ENCODE results near the gene CLEC2D.

Gene CLEC2D, protein sequence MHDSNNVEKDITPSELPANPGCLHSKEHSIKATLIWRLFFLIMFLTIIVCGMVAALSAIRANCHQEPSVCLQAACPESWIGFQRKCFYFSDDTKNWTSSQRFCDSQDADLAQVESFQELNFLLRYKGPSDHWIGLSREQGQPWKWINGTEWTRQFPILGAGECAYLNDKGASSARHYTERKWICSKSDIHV

DNA sequence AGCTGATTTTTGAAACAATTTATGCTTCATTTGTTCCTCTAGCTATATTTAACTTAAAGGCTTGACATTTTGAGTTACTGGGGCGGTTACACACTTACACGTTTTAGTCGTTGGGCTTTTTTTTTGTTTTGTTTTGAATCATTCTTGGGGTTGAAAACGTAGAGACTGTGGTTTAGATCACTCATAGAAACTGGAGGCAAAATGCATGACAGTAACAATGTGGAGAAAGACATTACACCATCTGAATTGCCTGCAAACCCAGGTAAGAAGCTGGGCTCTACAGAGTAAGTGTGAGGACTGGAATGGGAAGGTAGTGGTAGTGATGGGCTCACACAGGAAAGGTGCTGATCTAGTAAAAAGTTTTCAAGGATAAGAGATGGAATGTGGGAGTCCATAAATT is at the start of gene CLEC2D:
Gene CLEC2D (plus strand): TSS at position 180 of the 400 bp plus-strand sequence. CDS start 22 bp downstream, at position 202.
- H3K27me3 ChIP-seq (ENCODE audit: control insufficient read depth, insufficient read depth, low read length): no peaks in the 10 kb centered on the region
- no peak within 1 kb of the TSS for H3K4me3 ChIP-seq (ENCODE audit: low read length)
- H3K36me3 ChIP-seq (ENCODE audit: control insufficient read depth, insufficient read depth, low read length): no peaks in the 10 kb centered on the region
- no peak within 1 kb of the TSS for H3K9ac ChIP-seq (ENCODE audit: low read length)
- no peaks in the 10 kb centered on the region for H3K4me1 ChIP-seq (ENCODE audit: control insufficient read depth, insufficient read depth, low read length)
- no peaks in the 10 kb centered on the region for H3K9me3 ChIP-seq (ENCODE audit: control insufficient read depth, low read length)

DNA sequence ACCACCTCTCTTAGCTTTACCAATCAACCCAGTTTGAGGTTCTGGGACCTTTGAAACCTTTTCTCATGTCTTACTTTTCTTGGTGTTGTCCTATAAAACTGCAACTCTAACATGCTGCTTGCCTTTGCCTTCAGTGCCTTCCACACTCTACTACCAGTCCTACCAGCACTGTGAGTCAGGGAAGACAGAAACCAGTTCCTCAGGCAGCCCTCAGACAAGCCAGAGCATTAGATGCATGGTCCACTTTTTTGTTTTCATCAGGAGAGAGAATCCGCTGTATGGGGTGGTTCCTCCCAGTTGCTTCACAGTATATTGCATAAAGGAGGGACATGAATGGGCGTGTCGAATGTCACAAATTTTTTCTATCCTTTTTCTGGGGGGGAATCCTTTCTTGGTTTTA is 44.5 kb upstream of the CLEC2D start:
- Histone ChIP-seq H3K36me3 (ENCODE audit: control insufficient read depth, insufficient read depth, low read length) (no peaks in the 10 kb centered on the region), H3K4me1 (ENCODE audit: control insufficient read depth, insufficient read depth, low read length) (no peaks in the 10 kb centered on the region), H3K9me3 (ENCODE audit: control insufficient read depth, low read length) (no peaks in the 10 kb centered on the region), H3K27me3 (ENCODE audit: control insufficient read depth, insufficient read depth, low read length) (no peaks in the 10 kb centered on the region), H3K9ac (ENCODE audit: low read length) (no peak overlapping the region), H3K4me3 (ENCODE audit: low read length) (no peak overlapping the region)

DNA sequence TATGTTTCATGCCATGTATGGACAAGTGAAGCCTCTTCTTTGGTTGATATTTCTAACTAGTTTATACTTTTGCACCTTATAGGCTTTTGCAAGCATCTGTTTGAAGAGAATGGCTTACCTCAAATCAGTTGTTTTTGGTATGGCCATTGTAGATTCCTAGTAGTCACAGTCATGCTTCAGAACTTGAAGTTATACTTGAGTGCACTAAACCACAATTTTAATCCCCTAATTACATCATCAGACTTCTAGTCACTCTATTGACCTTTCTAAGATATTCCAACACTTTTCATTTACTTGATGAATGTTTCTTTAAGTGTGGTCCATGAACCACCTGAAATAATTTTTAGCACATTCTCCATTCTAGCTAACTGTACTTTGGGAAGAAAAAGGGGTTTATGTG is 43.2 kb upstream of the CLEC2D start:
- no peak overlapping the region for H3K9ac ChIP-seq (ENCODE audit: low read length)
- H3K9me3 ChIP-seq (ENCODE audit: control insufficient read depth, low read length): no peaks in the 10 kb centered on the region
- H3K4me3 ChIP-seq (ENCODE audit: low read length): no peak overlapping the region
- H3K36me3 ChIP-seq (ENCODE audit: control insufficient read depth, insufficient read depth, low read length): no peaks in the 10 kb centered on the region
- H3K27me3 ChIP-seq (ENCODE audit: control insufficient read depth, insufficient read depth, low read length): no peaks in the 10 kb centered on the region
- no peaks in the 10 kb centered on the region for H3K4me1 ChIP-seq (ENCODE audit: control insufficient read depth, insufficient read depth, low read length)

DNA sequence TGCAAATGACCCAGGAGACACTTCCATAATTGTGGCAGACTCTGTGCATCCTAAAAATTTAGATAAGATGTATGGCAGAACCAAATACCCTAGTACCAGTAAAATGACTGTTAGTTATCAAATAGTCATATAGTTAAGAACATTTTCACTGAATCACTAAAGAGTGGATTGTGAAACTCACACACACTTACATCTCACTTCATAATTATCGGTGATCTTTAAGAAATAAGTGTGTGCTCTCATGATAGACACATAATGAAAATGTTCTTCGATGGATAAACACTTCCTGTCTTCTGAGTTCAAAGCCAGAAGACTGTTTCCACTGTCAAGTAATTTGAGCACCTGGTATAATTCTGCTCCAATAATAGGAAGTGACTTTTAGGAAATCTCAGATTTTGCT is 42.7 kb upstream of the CLEC2D start:
- H3K36me3 ChIP-seq (ENCODE audit: control insufficient read depth, insufficient read depth, low read length): no peaks in the 10 kb centered on the region
- H3K4me1 ChIP-seq (ENCODE audit: control insufficient read depth, insufficient read depth, low read length): no peaks in the 10 kb centered on the region
- no peaks in the 10 kb centered on the region for H3K9me3 ChIP-seq (ENCODE audit: control insufficient read depth, low read length)
- H3K4me3 ChIP-seq (ENCODE audit: low read length): no peak overlapping the region
- H3K9ac ChIP-seq (ENCODE audit: low read length): no peak overlapping the region
- no peaks in the 10 kb centered on the region for H3K27me3 ChIP-seq (ENCODE audit: control insufficient read depth, insufficient read depth, low read length)

DNA sequence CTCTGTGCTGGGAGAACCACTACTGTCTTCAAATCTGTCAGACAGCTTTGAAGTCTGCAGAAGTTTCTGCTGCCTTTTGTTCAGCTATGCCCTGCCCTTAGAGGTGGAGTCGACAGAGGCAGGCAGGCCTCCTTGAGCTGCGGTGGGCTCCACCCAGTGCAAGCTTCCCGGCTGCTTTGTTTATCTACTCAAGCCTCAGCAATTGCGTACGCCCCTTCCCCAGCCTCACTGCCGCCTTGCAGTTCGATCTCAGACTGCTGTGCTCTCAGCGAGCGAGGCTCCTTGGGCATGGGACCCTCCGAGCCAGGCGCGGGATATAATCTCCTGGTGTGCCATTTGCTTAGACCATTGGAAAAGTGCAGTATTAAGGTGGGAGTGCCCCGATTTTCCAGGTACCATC is 36.7 kb upstream of the CLEC2D start:
- H3K27me3 ChIP-seq (ENCODE audit: control insufficient read depth, insufficient read depth, low read length): no peaks in the 10 kb centered on the region
- no peaks in the 10 kb centered on the region for H3K9me3 ChIP-seq (ENCODE audit: control insufficient read depth, low read length)
- H3K4me3 ChIP-seq (ENCODE audit: low read length): no peak overlapping the region
- no peaks in the 10 kb centered on the region for H3K36me3 ChIP-seq (ENCODE audit: control insufficient read depth, insufficient read depth, low read length)
- no peaks in the 10 kb centered on the region for H3K4me1 ChIP-seq (ENCODE audit: control insufficient read depth, insufficient read depth, low read length)
- no peak overlapping the region for H3K9ac ChIP-seq (ENCODE audit: low read length)

DNA sequence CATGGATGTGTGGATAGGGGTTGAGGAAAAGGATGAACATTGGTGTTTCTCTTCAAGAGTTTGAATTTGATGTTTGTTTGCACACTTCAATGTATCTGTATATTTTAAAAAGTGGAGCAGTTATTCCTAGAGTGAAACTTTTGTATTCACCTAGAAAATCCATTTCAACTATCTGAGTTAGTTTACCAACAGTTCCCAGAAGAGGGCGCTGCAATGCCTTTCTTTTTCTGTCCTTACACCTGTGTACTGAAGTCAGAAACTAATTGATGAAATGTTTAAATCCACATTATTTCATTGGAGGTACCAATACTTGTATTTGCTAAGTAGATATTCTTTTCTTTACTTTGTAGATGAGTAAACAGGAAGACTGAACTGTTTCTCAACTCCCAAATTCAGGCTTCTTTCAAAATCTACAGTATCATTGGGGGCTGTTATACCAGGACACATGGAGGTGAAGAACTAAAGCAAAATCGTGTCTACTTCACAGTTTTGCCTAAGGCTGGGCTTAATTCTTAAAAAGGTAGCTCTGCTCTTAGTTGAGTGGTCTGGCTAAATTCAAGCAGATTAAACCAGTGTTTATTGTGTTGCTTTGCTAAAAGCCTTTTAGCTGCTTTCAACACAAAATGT is 35.2 kb upstream of the CLEC2D start:
- H3K9ac ChIP-seq (ENCODE audit: low read length): no peak overlapping the region
- no peaks in the 10 kb centered on the region for H3K4me1 ChIP-seq (ENCODE audit: control insufficient read depth, insufficient read depth, low read length)
- no peaks in the 10 kb centered on the region for H3K36me3 ChIP-seq (ENCODE audit: control insufficient read depth, insufficient read depth, low read length)
- no peaks in the 10 kb centered on the region for H3K27me3 ChIP-seq (ENCODE audit: control insufficient read depth, insufficient read depth, low read length)
- H3K4me3 ChIP-seq (ENCODE audit: low read length): no peak overlapping the region
- H3K9me3 ChIP-seq (ENCODE audit: control insufficient read depth, low read length): no peaks in the 10 kb centered on the region

DNA sequence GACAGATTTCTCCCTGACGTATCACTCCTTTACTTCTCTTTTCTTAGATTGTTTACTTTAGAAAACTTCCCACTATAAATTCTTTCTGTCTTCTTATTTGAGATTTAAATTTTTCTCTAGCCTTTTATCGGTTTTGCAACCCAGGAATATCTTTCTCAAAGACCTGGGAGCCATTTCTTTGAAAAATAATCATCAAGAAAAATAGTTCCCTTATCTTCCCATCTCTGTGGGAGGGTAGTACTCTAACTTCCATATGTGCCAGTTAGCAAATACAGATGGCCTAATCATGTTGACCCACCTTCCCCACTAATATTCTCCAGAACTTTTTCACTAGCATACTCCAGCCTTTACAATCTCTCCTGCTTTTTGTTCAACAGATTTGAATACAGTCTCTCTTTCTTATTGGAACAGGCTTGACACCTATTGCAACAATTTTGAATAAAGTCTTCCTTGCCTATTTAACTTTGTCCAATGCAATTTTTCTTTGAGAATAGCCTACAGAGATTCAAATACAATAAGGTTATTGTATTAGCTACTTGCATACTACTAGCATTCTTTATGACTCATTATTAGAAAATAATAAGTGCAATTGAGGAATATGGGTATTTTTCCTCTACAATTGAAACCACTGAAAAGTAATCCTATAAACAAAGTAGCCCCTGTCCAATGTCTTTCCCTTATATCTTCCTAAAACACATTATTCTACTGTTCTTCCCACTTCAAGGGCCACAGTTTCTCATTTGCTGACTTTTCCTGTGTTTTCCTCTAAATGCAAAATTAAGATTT is 34.4 kb upstream of the CLEC2D start:
- Histone ChIP-seq H3K9ac (ENCODE audit: low read length) (no peak overlapping the region), H3K9me3 (ENCODE audit: control insufficient read depth, low read length) (no peaks in the 10 kb centered on the region), H3K4me3 (ENCODE audit: low read length) (no peak overlapping the region), H3K36me3 (ENCODE audit: control insufficient read depth, insufficient read depth, low read length) (no peaks in the 10 kb centered on the region), H3K4me1 (ENCODE audit: control insufficient read depth, insufficient read depth, low read length) (no peaks in the 10 kb centered on the region), H3K27me3 (ENCODE audit: control insufficient read depth, insufficient read depth, low read length) (no peaks in the 10 kb centered on the region)

DNA sequence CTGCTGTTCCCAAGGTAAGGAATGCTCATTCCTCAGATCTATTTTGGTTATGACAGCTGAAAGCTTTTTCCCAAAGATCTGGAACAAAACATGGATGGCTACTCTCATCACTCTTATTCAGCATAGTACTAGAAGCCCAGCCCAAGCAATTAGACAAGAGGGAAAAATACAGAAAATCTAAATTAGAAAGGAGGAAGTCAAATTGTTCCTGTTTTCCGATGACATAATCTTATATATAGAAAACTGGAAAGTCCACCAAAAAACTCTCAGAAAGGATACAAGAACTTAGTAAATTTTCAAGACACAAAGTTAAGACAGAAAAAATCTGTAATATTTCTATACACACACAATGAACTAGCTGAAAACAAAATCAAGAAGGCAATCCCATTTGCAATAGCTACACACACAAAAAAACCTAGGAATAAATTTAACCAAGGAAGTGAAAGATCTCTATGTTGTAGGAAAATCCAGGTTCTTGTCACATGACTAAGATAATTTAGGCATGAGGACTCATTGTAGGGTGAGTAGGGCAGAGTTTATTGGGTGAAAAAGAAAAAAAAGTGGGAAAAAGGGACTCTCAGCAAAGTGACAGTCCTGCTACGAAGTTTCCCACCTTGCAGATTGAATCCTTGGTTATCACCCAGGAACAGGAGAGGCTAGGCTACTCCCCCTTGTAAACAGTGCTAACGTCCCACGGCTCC is 33.2 kb upstream of the CLEC2D start:
- Histone ChIP-seq H3K9me3 (ENCODE audit: control insufficient read depth, low read length) (no peaks in the 10 kb centered on the region), H3K36me3 (ENCODE audit: control insufficient read depth, insufficient read depth, low read length) (no peaks in the 10 kb centered on the region), H3K4me1 (ENCODE audit: control insufficient read depth, insufficient read depth, low read length) (no peaks in the 10 kb centered on the region), H3K4me3 (ENCODE audit: low read length) (no peak overlapping the region), H3K27me3 (ENCODE audit: control insufficient read depth, insufficient read depth, low read length) (no peaks in the 10 kb centered on the region), H3K9ac (ENCODE audit: low read length) (no peak overlapping the region)

DNA sequence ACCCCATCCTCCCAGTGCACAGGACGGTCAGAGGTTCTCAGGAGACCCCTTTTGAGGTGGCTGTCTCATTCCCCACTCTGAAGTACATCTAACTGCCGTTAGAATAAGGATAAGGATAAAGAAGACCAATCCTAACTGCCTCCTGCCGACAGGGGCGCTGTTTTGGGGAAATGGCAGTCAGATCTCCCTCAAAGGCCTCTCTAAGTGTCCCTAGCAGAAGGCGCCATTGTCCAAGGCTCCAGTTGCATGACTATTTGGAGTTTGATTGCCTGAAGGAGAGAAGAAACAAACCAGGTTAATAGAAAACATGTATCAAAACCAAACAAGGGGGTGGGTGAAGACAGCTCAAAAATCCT is 32.7 kb upstream of the CLEC2D start:
- Histone ChIP-seq H3K9ac (ENCODE audit: low read length) (no peak overlapping the region), H3K27me3 (ENCODE audit: control insufficient read depth, insufficient read depth, low read length) (no peaks in the 10 kb centered on the region), H3K36me3 (ENCODE audit: control insufficient read depth, insufficient read depth, low read length) (no peaks in the 10 kb centered on the region), H3K4me3 (ENCODE audit: low read length) (no peak overlapping the region), H3K4me1 (ENCODE audit: control insufficient read depth, insufficient read depth, low read length) (no peaks in the 10 kb centered on the region), H3K9me3 (ENCODE audit: control insufficient read depth, low read length) (no peaks in the 10 kb centered on the region)

DNA sequence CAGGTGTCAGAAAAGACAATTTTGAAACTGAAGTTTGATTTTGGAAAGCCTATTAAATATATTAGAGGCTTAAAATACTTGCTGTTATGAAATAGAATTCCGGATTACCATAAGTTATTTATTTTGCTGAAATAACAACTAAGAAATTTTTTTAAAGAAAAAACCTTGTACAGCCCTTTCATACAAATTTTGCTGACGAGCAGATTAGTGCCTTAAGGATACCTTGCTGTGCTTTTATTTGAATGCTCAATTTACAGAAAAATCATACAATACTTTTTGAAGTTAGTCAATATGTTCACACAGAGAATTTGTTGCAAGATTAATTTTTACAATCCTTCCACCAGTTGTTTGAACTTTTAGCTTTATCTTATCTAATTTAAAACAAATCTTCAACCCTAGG is 29.5 kb upstream of the CLEC2D start:
- H3K4me3 ChIP-seq (ENCODE audit: low read length): no peak overlapping the region
- H3K9ac ChIP-seq (ENCODE audit: low read length): no peak overlapping the region
- no peaks in the 10 kb centered on the region for H3K9me3 ChIP-seq (ENCODE audit: control insufficient read depth, low read length)
- no peaks in the 10 kb centered on the region for H3K36me3 ChIP-seq (ENCODE audit: control insufficient read depth, insufficient read depth, low read length)
- no peaks in the 10 kb centered on the region for H3K27me3 ChIP-seq (ENCODE audit: control insufficient read depth, insufficient read depth, low read length)
- no peaks in the 10 kb centered on the region for H3K4me1 ChIP-seq (ENCODE audit: control insufficient read depth, insufficient read depth, low read length)

DNA sequence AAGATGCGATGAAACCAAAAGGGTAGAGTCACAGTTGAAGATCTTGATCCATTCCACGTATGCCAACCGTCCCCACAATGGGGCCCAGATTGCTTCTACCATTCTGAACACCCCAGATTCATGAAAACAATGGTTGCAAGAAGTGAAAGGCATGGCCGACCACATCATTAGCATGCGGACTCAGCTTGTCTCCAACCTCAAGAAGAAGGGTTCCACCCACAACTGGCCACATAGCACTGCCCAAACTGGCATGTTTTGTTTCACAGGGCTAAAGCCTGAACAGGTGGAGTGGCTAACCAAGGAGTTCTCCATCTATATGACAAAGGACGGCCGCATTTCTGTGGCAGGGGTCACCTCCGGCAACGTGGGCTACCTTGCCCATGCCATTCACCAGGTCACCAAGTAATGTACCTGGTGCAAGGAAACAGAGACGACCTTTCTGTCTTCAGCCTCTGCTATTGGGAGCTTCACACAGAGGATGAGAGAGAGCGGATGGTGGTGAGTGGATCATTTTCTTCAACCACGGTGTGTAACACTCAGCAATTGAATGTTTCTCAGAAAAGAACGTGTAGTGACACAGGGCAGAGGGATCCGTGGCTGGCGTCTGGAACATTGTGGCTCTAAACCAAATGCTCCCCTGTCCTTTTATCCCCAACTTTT is 26.8 kb upstream of the CLEC2D start:
- Histone ChIP-seq H3K4me3 (ENCODE audit: low read length) (no peak overlapping the region), H3K9me3 (ENCODE audit: control insufficient read depth, low read length) (no peaks in the 10 kb centered on the region), H3K4me1 (ENCODE audit: control insufficient read depth, insufficient read depth, low read length) (peaks cover 7% of the 10 kb centered on the region), H3K36me3 (ENCODE audit: control insufficient read depth, insufficient read depth, low read length) (no peaks in the 10 kb centered on the region), H3K27me3 (ENCODE audit: control insufficient read depth, insufficient read depth, low read length) (no peaks in the 10 kb centered on the region), H3K9ac (ENCODE audit: low read length) (no peak overlapping the region)

DNA sequence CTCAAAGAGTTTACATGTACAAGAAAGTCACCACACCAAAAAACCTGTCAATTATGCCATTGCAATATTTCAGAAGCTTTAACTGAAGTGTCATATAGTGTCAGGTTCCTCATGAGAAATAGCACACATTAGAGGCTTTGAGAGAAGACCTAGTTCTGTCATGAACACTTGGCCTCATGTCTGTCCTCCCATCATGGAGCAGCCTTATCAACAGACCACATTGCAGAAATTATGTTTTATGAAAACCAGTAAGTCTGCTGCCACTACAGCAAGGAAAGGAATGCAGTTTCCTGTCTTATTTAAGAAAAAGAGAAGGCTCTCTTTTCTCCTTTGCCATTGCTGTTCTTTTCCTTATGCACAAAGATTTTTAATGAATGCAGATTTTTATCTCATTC is 26.2 kb upstream of the CLEC2D start:
- Histone ChIP-seq H3K9me3 (ENCODE audit: control insufficient read depth, low read length) (no peaks in the 10 kb centered on the region), H3K36me3 (ENCODE audit: control insufficient read depth, insufficient read depth, low read length) (no peaks in the 10 kb centered on the region), H3K9ac (ENCODE audit: low read length) (no peak overlapping the region), H3K4me3 (ENCODE audit: low read length) (no peak overlapping the region), H3K27me3 (ENCODE audit: control insufficient read depth, insufficient read depth, low read length) (no peaks in the 10 kb centered on the region), H3K4me1 (ENCODE audit: control insufficient read depth, insufficient read depth, low read length) (peaks cover 7% of the 10 kb centered on the region)

Measured in mucosa of stomach (tissue), 1 donor.